ENCODE data around the gene LMBR1.

LMBR1 gene

GRCh38 chr7:156791241-156791640, 101.7 kb downstream of the LMBR1 start:
- Histone ChIP-seq H3K27ac (ENCODE audit: insufficient read depth in 1 of 2, low read depth in 1 of 2, low read length in 2 of 2, poor library complexity in 1 of 2, severe bottlenecking in 2 of 2) (no peak overlapping the region), H3K4me1 (ENCODE audit: control extremely low read depth in 1 of 4, control insufficient read depth in 4 of 4, insufficient read depth in 4 of 4, low read length in 3 of 4) (no peaks in the 10 kb centered on the region), H3K36me3 (ENCODE audit: control insufficient read depth in 4 of 4, insufficient read depth in 4 of 4, low read length in 3 of 4) (peaks cover 3 to 13% (median 8%) of the 10 kb centered on the region in 4 experiments), H3K9me3 (ENCODE audit: control extremely low read depth in 1 of 5, control insufficient read depth in 4 of 5, insufficient read depth in 2 of 5, low read depth in 1 of 5, low read length in 4 of 5) (no peaks in the 10 kb centered on the region), H3K27me3 (replicated peaks in 2 of 5; ENCODE audit: control insufficient read depth in 4 of 5, insufficient read depth in 5 of 5, low read length in 4 of 5) (no peaks in the 10 kb centered on the region), H3K4me3 (ENCODE audit: control insufficient read depth in 1 of 7, extremely low read depth in 1 of 7, insufficient read depth in 4 of 7, low read depth in 2 of 7, low read length in 6 of 7) (no peak overlapping the region)
- 65% methylated on average over 2 of the region's 4 CpGs for WGBS (ENCODE audit: insufficient coverage)
- ChIA-PET POLR2A (no interaction called here), CTCF (no interaction called here)
- DNase-seq = no peak

GRCh38 chr7:156790264-156790663, 102.7 kb downstream of the LMBR1 start:
- Histone ChIP-seq H3K36me3 (ENCODE audit: control insufficient read depth in 4 of 4, insufficient read depth in 4 of 4, low read length in 3 of 4) (peaks cover 0 to 13% (median 3%) of the 10 kb centered on the region in 4 experiments), H3K4me3 (ENCODE audit: control insufficient read depth in 1 of 7, extremely low read depth in 1 of 7, insufficient read depth in 4 of 7, low read depth in 2 of 7, low read length in 6 of 7) (no peak overlapping the region), H3K27me3 (replicated peaks in 2 of 5; ENCODE audit: control insufficient read depth in 4 of 5, insufficient read depth in 5 of 5, low read length in 4 of 5) (no peaks in the 10 kb centered on the region), H3K27ac (ENCODE audit: insufficient read depth in 1 of 2, low read depth in 1 of 2, low read length in 2 of 2, poor library complexity in 1 of 2, severe bottlenecking in 2 of 2) (no peak overlapping the region), H3K9me3 (ENCODE audit: control extremely low read depth in 1 of 5, control insufficient read depth in 4 of 5, insufficient read depth in 2 of 5, low read depth in 1 of 5, low read length in 4 of 5) (no peaks in the 10 kb centered on the region), H3K4me1 (ENCODE audit: control extremely low read depth in 1 of 4, control insufficient read depth in 4 of 4, insufficient read depth in 4 of 4, low read length in 3 of 4) (no peaks in the 10 kb centered on the region)
- DNase-seq = no peak
- CTCF ChIA-PET = interaction anchor here (1.3 kb wide), 1 partner anchor 9 kb away, joined by 4 read pairs; no protein-coding TSS in a partner anchor
- POLR2A ChIA-PET = no interaction called here

- Histone ChIP-seq H3K4me1 (ENCODE audit: control extremely low read depth in 1 of 4, control insufficient read depth in 4 of 4, insufficient read depth in 4 of 4, low read length in 3 of 4) (peaks cover 0 to 14% (median 3%) of the 10 kb centered on the region in 4 experiments), H3K27ac (ENCODE audit: insufficient read depth in 1 of 2, low read depth in 1 of 2, low read length in 2 of 2, poor library complexity in 1 of 2, severe bottlenecking in 2 of 2) (no peak overlapping the region), H3K9me3 (ENCODE audit: control extremely low read depth in 1 of 5, control insufficient read depth in 4 of 5, insufficient read depth in 2 of 5, low read depth in 1 of 5, low read length in 4 of 5) (no peaks in the 10 kb centered on the region), H3K36me3 (ENCODE audit: control insufficient read depth in 4 of 4, insufficient read depth in 4 of 4, low read length in 3 of 4) (peaks cover 0 to 8% (median 5%) of the 10 kb centered on the region in 4 experiments), H3K27me3 (replicated peaks in 2 of 5; ENCODE audit: control insufficient read depth in 4 of 5, insufficient read depth in 5 of 5, low read length in 4 of 5) (no peaks in the 10 kb centered on the region), H3K4me3 (ENCODE audit: control insufficient read depth in 1 of 7, extremely low read depth in 1 of 7, insufficient read depth in 4 of 7, low read depth in 2 of 7, low read length in 6 of 7) (no peak overlapping the region)
- ChIA-PET CTCF (interaction anchor here (1.2 kb wide), 1 partner anchor 8 kb away, joined by 3 read pairs; no protein-coding TSS in a partner anchor), POLR2A (no interaction called here)
- no peak for DNase-seq
- 91% methylated on average over 1 of the region's 4 CpGs for WGBS (ENCODE audit: insufficient coverage)
Observed at GRCh38 chr7:156785998-156786543, 106.9 kb downstream of the LMBR1 start.

- CTCF ChIA-PET = no interaction called here
Observed at GRCh38 chr7:156783864-156784263, 109.1 kb downstream of the LMBR1 start.

GRCh38 chr7:156781972-156782371, 111.0 kb downstream of the LMBR1 start:
- ChIA-PET POLR2A (no interaction called here), CTCF (interaction anchor here (1.3 kb wide), 1 partner anchor 28 kb away, joined by 3 read pairs; no protein-coding TSS in a partner anchor)
- no peak for DNase-seq
- no peaks in the 10 kb centered on the region for H3K27me3 ChIP-seq (replicated peaks in 2 of 5; ENCODE audit: control insufficient read depth in 4 of 5, insufficient read depth in 5 of 5, low read length in 4 of 5)
- peaks cover 2 to 22% (median 7%) of the 10 kb centered on the region in 4 experiments for H3K4me1 ChIP-seq (ENCODE audit: control extremely low read depth in 1 of 4, control insufficient read depth in 4 of 4, insufficient read depth in 4 of 4, low read length in 3 of 4)
- H3K9me3 ChIP-seq (ENCODE audit: control extremely low read depth in 1 of 5, control insufficient read depth in 4 of 5, insufficient read depth in 2 of 5, low read depth in 1 of 5, low read length in 4 of 5) = no peaks in the 10 kb centered on the region
- WGBS (ENCODE audit: insufficient coverage) = no CpG with 5 or more reads among the region's 2 CpGs
- H3K36me3 ChIP-seq (ENCODE audit: control insufficient read depth in 4 of 4, insufficient read depth in 4 of 4, low read length in 3 of 4) = peaks cover 2 to 8% (median 4%) of the 10 kb centered on the region in 4 experiments
- no peak overlapping the region for H3K27ac ChIP-seq (ENCODE audit: insufficient read depth in 1 of 2, low read depth in 1 of 2, low read length in 2 of 2, poor library complexity in 1 of 2, severe bottlenecking in 2 of 2)
- no peak overlapping the region for H3K4me3 ChIP-seq (ENCODE audit: control insufficient read depth in 1 of 7, extremely low read depth in 1 of 7, insufficient read depth in 4 of 7, low read depth in 2 of 7, low read length in 6 of 7)

More at GRCh38 chr7:156783864-156784263, 109.1 kb downstream of the LMBR1 start:
- 96% methylated on average over 3 of the region's 4 CpGs for WGBS (ENCODE audit: insufficient coverage)
- DNase-seq = peak in 1 of 3 donors; percentile 5
- Histone ChIP-seq H3K27ac (ENCODE audit: insufficient read depth in 1 of 2, low read depth in 1 of 2, low read length in 2 of 2, poor library complexity in 1 of 2, severe bottlenecking in 2 of 2) (no peak overlapping the region), H3K36me3 (ENCODE audit: control insufficient read depth in 4 of 4, insufficient read depth in 4 of 4, low read length in 3 of 4) (peaks cover 0 to 8% (median 5%) of the 10 kb centered on the region in 4 experiments), H3K4me3 (ENCODE audit: control insufficient read depth in 1 of 7, extremely low read depth in 1 of 7, insufficient read depth in 4 of 7, low read depth in 2 of 7, low read length in 6 of 7) (no peak overlapping the region), H3K27me3 (replicated peaks in 2 of 5; ENCODE audit: control insufficient read depth in 4 of 5, insufficient read depth in 5 of 5, low read length in 4 of 5) (no peaks in the 10 kb centered on the region), H3K4me1 (ENCODE audit: control extremely low read depth in 1 of 4, control insufficient read depth in 4 of 4, insufficient read depth in 4 of 4, low read length in 3 of 4) (peaks cover 0 to 22% (median 7%) of the 10 kb centered on the region in 4 experiments), H3K9me3 (ENCODE audit: control extremely low read depth in 1 of 5, control insufficient read depth in 4 of 5, insufficient read depth in 2 of 5, low read depth in 1 of 5, low read length in 4 of 5) (no peaks in the 10 kb centered on the region)
- POLR2A ChIA-PET = interaction anchor here (0.6 kb wide), 1 partner anchor 1782 kb away, joined by 5 read pairs; no protein-coding TSS in a partner anchor

- ChIA-PET POLR2A (no interaction called here), CTCF (interaction anchor here (0.6 to 1.5 kb wide), 5 partner anchors 9 to 1062 kb away, joined by 3 to 4 read pairs (median 3); no protein-coding TSS in a partner anchor)
- no CpG with 5 or more reads among the region's 4 CpGs for WGBS (ENCODE audit: insufficient coverage)
- Histone ChIP-seq H3K36me3 (ENCODE audit: control insufficient read depth in 4 of 4, insufficient read depth in 4 of 4, low read length in 3 of 4) (peaks cover 0 to 8% (median 5%) of the 10 kb centered on the region in 4 experiments), H3K4me3 (ENCODE audit: control insufficient read depth in 1 of 7, extremely low read depth in 1 of 7, insufficient read depth in 4 of 7, low read depth in 2 of 7, low read length in 6 of 7) (peak overlapping the region in 2 of 7 experiments; percentile 0 to 35), H3K27ac (ENCODE audit: insufficient read depth in 1 of 2, low read depth in 1 of 2, low read length in 2 of 2, poor library complexity in 1 of 2, severe bottlenecking in 2 of 2) (peak overlapping the region in 1 of 2 experiments; percentile 16), H3K9me3 (ENCODE audit: control extremely low read depth in 1 of 5, control insufficient read depth in 4 of 5, insufficient read depth in 2 of 5, low read depth in 1 of 5, low read length in 4 of 5) (no peaks in the 10 kb centered on the region), H3K27me3 (replicated peaks in 2 of 5; ENCODE audit: control insufficient read depth in 4 of 5, insufficient read depth in 5 of 5, low read length in 4 of 5) (no peaks in the 10 kb centered on the region), H3K4me1 (ENCODE audit: control extremely low read depth in 1 of 4, control insufficient read depth in 4 of 4, insufficient read depth in 4 of 4, low read length in 3 of 4) (peaks cover 2 to 22% (median 7%) of the 10 kb centered on the region in 4 experiments)
- DNase-seq = peak; percentile 11 to 81 (median 70)
Observed at GRCh38 chr7:156780724-156781455, 112.1 kb downstream of the LMBR1 start.

GRCh38 chr7:156778668-156779067, 114.3 kb downstream of the LMBR1 start:
- WGBS (ENCODE audit: insufficient coverage) = 100% methylated on average over 1 of the region's 3 CpGs
- Histone ChIP-seq H3K4me3 (ENCODE audit: control insufficient read depth in 1 of 7, extremely low read depth in 1 of 7, insufficient read depth in 4 of 7, low read depth in 2 of 7, low read length in 6 of 7) (no peak overlapping the region), H3K4me1 (ENCODE audit: control extremely low read depth in 1 of 4, control insufficient read depth in 4 of 4, insufficient read depth in 4 of 4, low read length in 3 of 4) (peaks cover 2 to 22% (median 7%) of the 10 kb centered on the region in 4 experiments), H3K36me3 (ENCODE audit: control insufficient read depth in 4 of 4, insufficient read depth in 4 of 4, low read length in 3 of 4) (peaks cover 0 to 8% (median 7%) of the 10 kb centered on the region in 4 experiments), H3K9me3 (ENCODE audit: control extremely low read depth in 1 of 5, control insufficient read depth in 4 of 5, insufficient read depth in 2 of 5, low read depth in 1 of 5, low read length in 4 of 5) (peaks cover 0 to 3% (median 0%) of the 10 kb centered on the region in 5 experiments), H3K27me3 (replicated peaks in 2 of 5; ENCODE audit: control insufficient read depth in 4 of 5, insufficient read depth in 5 of 5, low read length in 4 of 5) (no peaks in the 10 kb centered on the region), H3K27ac (ENCODE audit: insufficient read depth in 1 of 2, low read depth in 1 of 2, low read length in 2 of 2, poor library complexity in 1 of 2, severe bottlenecking in 2 of 2) (no peak overlapping the region)
- ChIA-PET CTCF (interaction anchor here (1.7 kb wide), 1 partner anchor 10 kb away, joined by 7 read pairs; no protein-coding TSS in a partner anchor), POLR2A (no interaction called here)
- DNase-seq = no peak

Measured in common myeloid progenitor, CD34-positive (primary cell).